ENCODE results near the gene DHX9. TPM values are rescaled to one million over a fixed set of nuclear protein-coding genes. Genes with fewer than 3 reads are reported as not detected.

Gene DHX9
- polyA plus RNA-seq, 1 donor (not counting 4 experiments of a cell fraction or from before 2014, with no cell fraction given), result 199 TPM

DNA sequence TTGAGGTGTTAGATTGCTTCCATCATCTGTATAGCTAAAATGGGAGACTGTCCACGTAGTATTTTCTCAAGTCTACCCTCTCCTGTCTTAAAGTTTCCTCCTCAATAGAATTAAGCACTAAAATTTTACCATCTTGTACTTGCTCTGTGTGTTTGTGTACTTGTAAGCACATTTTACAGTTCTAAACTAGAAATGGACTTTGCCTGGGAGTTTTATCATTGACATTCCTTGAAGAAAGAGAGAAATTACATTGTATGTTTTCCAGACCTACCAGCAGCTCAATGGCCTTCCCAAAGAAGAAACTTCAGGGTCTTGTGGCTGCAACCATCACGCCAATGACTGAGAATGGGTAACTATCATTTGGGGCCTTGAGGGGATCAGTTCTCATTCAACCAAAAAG lies 45.1 kb upstream of the DHX9 start:
- H3K79me2 ChIP-seq (ENCODE audit: control insufficient read depth, insufficient read depth, low read length), result no peaks in the 10 kb centered on the region
- H3K4me2 ChIP-seq (ENCODE audit: control insufficient read depth, extremely low read depth, insufficient read depth, low read depth, low read length), result no peak overlapping the region
- no peaks in the 10 kb centered on the region for H3K9me1 ChIP-seq (ENCODE audit: control insufficient read depth, extremely low read depth, insufficient read depth, low read length)
- no peak overlapping the region for H2AFZ ChIP-seq (ENCODE audit: control insufficient read depth, low read length)
- peaks cover 4% of the 10 kb centered on the region for H3K27me3 ChIP-seq (ENCODE audit: control insufficient read depth, extremely low read depth, insufficient read depth, low read length)
- peaks cover 21% of the 10 kb centered on the region for H3K4me1 ChIP-seq (ENCODE audit: control insufficient read depth, extremely low read depth, insufficient read depth, low read length)
- no peak for FAIRE-seq
- H3K9ac ChIP-seq (ENCODE audit: control insufficient read depth, extremely low read depth, insufficient read depth, low read length), result no peak overlapping the region
- no peak overlapping the region for H3K4me3 ChIP-seq (ENCODE audit: control insufficient read depth in 2 of 3, extremely low read depth in 1 of 3, insufficient read depth in 2 of 3, low read depth in 1 of 3, low read length in 3 of 3)
- dilution Hi-C loops (cut with MboI; ENCODE audit: extremely low pct_ligation_motif_present, low sequenced_read_pairs), result loop anchor here (25.0 kb wide), 1 partner anchor 207 kb away; the partner anchor contains the start of gene RNASEL
- H3K9me3 ChIP-seq (ENCODE audit: control insufficient read depth, low read depth, low read length), result no peaks in the 10 kb centered on the region
- H3K27ac ChIP-seq (ENCODE audit: control insufficient read depth, insufficient read depth, low read length), result no peak overlapping the region
- no peak for DNase-seq (ENCODE audit: low read depth, low spot score)
- no peak for TF ChIP-seq EZH2 (IDR thresholded peaks at IDR 0.05; ENCODE audit: low read length)
- no peaks in the 10 kb centered on the region for H4K20me1 ChIP-seq (ENCODE audit: control insufficient read depth, extremely low read depth, insufficient read depth, low read length)
- no peaks in the 10 kb centered on the region for H3K36me3 ChIP-seq (ENCODE audit: control insufficient read depth in 2 of 2, extremely low read depth in 1 of 2, insufficient read depth in 2 of 2, low read length in 2 of 2)

DNA sequence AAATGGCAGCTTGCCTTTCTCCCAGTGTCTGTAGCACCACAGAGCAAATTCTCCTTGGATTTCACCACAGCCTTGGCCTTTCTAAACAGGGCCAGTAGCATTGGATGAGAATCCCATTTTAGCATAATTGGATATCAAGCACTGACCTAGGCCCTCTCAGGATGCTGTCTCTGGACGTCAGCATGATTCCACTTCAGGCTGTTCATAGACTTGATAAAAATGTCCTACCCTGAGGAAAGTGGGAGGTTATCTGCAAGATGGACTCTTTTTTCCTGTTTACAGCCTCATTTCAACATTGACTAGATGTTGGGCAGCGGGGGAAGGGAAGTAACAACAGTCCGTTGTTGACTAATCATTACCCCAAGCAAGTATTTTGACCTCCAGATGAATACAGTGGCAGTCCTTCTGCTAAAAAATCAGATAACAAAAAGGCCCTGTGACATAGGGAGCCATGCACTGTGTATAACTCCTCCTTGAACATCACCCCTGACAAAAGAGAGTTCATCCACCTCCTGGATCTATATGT lies 44.4 kb upstream of the DHX9 start:
- dilution Hi-C loops (cut with MboI; ENCODE audit: extremely low pct_ligation_motif_present, low sequenced_read_pairs), result loop anchor here (25.0 kb wide), 1 partner anchor 207 kb away; the partner anchor contains the start of gene RNASEL
- no peak overlapping the region for H3K4me2 ChIP-seq (ENCODE audit: control insufficient read depth, extremely low read depth, insufficient read depth, low read depth, low read length)
- H3K27me3 ChIP-seq (ENCODE audit: control insufficient read depth, extremely low read depth, insufficient read depth, low read length), result no peaks in the 10 kb centered on the region
- H3K4me1 ChIP-seq (ENCODE audit: control insufficient read depth, extremely low read depth, insufficient read depth, low read length), result peaks cover 19% of the 10 kb centered on the region
- DNase-seq (ENCODE audit: low read depth, low spot score) (no peak), FAIRE-seq (no peak)
- H2AFZ ChIP-seq (ENCODE audit: control insufficient read depth, low read length), result no peak overlapping the region
- H3K36me3 ChIP-seq (ENCODE audit: control insufficient read depth in 2 of 2, extremely low read depth in 1 of 2, insufficient read depth in 2 of 2, low read length in 2 of 2), result no peaks in the 10 kb centered on the region
- H3K79me2 ChIP-seq (ENCODE audit: control insufficient read depth, insufficient read depth, low read length), result no peaks in the 10 kb centered on the region
- no peaks in the 10 kb centered on the region for H3K9me3 ChIP-seq (ENCODE audit: control insufficient read depth, low read depth, low read length)
- no peak for TF ChIP-seq EZH2 (IDR thresholded peaks at IDR 0.05; ENCODE audit: low read length)
- TF ChIP-seq, protein P1, sequence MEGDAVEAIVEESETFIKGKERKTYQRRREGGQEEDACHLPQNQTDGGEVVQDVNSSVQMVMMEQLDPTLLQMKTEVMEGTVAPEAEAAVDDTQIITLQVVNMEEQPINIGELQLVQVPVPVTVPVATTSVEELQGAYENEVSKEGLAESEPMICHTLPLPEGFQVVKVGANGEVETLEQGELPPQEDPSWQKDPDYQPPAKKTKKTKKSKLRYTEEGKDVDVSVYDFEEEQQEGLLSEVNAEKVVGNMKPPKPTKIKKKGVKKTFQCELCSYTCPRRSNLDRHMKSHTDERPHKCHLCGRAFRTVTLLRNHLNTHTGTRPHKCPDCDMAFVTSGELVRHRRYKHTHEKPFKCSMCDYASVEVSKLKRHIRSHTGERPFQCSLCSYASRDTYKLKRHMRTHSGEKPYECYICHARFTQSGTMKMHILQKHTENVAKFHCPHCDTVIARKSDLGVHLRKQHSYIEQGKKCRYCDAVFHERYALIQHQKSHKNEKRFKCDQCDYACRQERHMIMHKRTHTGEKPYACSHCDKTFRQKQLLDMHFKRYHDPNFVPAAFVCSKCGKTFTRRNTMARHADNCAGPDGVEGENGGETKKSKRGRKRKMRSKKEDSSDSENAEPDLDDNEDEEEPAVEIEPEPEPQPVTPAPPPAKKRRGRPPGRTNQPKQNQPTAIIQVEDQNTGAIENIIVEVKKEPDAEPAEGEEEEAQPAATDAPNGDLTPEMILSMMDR (optimal IDR thresholded peaks at IDR 0.05 in 1 of 3, IDR thresholded peaks at IDR 0.05 in 1 of 3, conservative IDR thresholded peaks at IDR 0.05 in 1 of 3; ENCODE audit: extremely low read depth in 1 of 3, insufficient read depth in 2 of 3, low read length in 3 of 3), result no peak
- H3K9ac ChIP-seq (ENCODE audit: control insufficient read depth, extremely low read depth, insufficient read depth, low read length), result no peak overlapping the region
- H3K27ac ChIP-seq (ENCODE audit: control insufficient read depth, insufficient read depth, low read length), result no peak overlapping the region
- H3K4me3 ChIP-seq (ENCODE audit: control insufficient read depth in 2 of 3, extremely low read depth in 1 of 3, insufficient read depth in 2 of 3, low read depth in 1 of 3, low read length in 3 of 3), result no peak overlapping the region
- no peaks in the 10 kb centered on the region for H3K9me1 ChIP-seq (ENCODE audit: control insufficient read depth, extremely low read depth, insufficient read depth, low read length)
- no peaks in the 10 kb centered on the region for H4K20me1 ChIP-seq (ENCODE audit: control insufficient read depth, extremely low read depth, insufficient read depth, low read length)
